ENCODE measurements around the gene PDCD1LG2.

- TF ChIP-seq CTCF (IDR thresholded peaks at IDR 0.05; ENCODE audit: insufficient read depth, low read length) (no peak), POLR2AphosphoS5 (IDR thresholded peaks at IDR 0.05; ENCODE audit: low read depth) (no peak), REST (IDR thresholded peaks at IDR 0.05; ENCODE audit: insufficient replicate concordance, low read depth) (no peak)
Observed at GRCh38 chr9:5556101-5556705, 45.9 kb downstream of the PDCD1LG2 start.

Measured in HL-60 (cell line).